ENCODE results near the gene TCOF1. TPM values are rescaled to one million over a fixed set of nuclear protein-coding genes. Genes with fewer than 3 reads are reported as not detected.

TCOF1 gene
- total RNA-seq, 1 donor from 2014 or later = 26.1 TPM

DNA sequence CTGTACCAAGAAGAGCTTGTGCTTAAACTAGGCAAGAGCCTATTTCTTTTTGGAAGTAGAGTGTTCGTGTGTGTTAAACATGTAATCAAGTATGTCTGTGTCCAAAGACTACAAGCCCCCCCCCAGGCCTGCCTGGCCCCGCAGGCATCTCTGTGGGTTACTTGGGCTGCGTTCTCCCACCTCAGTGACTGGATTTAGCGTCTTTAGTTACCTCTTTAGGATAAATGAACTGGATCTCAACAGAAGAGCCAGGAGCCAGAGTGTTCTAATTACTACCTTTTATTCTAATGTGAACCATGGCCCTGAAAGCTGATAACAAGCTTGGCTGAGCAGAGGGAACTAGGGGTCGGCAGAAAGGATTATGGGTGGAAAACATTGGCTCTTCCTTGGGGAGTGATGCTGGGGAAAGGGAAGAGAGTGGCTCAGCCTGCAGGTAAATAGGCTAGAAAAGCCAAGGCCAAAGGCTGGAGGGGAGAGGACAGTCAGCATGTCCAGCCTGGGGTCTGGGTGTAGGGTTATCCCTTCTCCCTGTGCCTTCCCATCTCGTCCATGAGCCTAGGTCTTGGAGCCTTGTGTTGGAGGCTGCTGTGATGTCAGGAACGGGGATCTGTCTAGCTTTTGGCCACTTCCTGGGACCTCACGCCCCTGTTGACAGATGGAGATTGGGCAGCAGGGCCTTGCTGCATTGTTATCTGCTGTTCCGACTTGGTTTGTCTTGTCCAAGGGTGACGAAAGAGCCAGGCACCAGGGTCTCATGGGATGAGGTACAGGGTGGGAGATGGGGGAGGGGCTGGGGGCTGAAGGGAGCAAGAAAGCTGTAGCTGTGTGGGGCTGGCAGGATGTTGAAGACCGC lies 44.1 kb downstream of the TCOF1 start:
- no peak for DNase-seq (ENCODE audit: low spot score)

DNA sequence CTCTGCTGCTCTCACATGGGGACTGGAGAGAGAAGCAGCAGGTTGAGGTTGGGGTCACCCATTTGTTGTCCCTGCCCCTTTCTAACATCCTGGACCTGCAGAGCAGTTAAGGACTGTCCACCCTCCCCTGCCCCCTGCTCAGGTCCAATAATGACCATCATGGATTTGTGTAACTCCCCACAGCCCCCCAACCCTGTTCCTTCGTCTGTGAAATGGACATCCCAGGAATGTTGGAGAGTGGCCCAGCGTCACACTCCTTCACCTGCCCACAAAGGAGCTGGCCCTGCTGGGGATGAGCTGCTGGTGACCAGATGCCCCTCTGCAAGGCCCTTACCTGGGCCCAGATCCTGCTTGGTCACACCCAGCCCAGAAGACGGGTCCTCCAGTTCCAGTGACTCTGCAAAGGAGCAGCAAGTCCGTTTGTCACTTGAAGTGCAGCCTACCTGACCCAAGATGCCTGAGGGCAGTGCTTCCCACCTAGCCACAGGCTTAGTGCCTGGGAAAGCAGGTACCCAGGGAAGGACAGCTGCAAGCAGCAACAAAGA lies 44.8 kb downstream of the TCOF1 start:
- no peak for DNase-seq (ENCODE audit: low spot score)

DNA sequence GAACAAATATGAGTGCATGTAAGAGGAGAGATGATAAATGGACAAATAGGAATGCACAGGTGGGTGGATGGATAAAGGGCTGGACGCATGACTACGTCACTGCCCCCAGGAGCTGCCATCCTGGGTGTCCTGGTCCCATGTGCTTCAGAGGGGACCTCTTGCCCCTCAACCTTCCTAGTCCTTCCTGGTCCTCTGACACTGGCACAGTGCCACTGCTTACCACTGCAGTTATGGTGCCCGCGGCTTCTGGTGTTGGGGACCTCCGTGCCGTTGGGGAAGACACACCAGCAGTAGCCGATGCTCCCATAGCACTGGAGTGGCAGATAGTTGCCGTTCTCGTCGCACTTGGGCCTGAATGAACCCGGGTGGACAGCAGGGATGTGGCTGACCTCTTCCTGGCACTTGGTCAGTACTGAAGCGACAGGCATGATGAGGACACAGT lies 45.4 kb downstream of the TCOF1 start:
- DNase-seq (ENCODE audit: low spot score) = no peak

DNA sequence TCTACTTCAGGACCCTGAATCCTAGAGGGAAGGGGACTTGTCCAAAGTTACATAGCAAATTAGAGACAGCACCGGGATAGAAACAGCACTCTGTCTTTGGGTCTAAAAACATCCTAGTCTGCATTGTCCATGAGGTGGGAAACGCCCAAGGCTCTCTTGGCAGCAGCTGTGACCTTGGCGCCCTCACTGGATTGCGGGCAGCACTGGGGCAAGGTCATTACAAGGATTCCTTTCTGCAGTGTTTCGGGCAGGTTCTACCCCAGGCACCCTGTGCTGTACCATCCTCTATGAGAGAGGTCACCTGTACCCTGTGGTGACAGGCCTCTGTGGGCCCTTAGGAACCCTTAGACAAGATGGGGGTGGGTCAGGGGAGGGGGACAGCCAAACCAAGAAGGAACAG lies 46.6 kb downstream of the TCOF1 start:
- DNase-seq (ENCODE audit: low spot score) = no peak

DNA sequence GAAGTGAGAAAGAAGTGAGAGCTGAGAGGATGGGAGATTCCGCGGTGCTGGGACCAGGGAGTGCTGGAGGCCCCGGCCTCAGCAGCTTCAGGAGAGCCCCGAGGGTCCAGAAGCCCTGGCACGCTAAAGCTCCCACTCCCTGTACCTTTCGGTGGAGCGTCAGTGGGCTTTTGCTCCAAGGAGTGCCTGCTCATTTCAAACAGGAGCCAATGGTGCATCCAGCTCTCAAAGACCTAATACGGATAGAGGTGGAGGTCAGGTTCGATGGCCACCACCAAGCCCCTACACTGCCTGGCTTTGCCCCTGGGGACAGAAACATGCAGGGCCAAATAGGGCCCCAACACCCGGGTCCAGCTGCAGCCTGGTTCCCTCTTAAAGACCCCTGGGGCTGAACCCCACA lies 47.0 kb downstream of the TCOF1 start:
- DNase-seq (ENCODE audit: low spot score) = no peak

DNA sequence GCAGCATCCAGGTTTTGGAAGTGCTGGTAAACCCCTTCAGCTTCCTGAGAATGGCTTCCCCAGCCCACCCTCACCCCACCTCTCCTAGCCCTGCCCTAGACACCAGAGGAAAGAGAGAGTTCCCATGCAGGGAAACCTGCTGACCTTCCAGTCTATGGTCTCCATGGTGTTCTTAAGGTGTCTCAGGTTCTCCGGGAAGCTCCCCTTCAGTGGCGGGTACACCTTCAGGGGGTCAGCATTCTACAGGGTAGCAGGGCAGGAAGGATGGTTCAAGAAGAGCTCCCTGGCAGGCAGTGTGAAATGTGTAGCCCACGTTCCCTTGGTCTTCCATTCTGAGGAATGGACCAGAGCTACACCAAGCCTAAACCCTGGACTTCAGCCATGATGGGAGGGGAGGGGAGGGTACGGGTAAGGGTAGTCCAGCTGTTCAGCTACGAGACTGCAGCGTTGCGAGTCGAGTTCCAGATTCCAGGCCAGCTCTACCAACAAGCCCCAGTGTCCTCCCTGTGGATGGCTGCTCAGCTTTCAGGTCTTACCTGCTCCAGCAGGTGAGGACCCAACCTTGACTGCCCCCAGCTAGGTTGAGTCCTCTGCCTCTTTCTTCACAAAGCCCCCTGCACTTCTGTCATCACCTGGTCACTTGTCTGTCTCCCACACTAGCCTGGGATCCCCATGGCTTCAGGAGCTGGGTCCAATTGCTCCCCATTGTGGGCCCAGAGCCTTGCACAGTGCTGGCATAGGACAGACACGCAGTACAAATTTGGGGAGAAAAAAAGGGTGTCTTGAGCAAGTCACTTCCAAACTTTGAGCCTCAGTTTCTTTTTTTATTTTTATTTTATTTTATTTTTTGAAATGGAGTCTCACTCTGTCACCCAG lies 47.7 kb downstream of the TCOF1 start:
- no peak for DNase-seq (ENCODE audit: low spot score)

DNA sequence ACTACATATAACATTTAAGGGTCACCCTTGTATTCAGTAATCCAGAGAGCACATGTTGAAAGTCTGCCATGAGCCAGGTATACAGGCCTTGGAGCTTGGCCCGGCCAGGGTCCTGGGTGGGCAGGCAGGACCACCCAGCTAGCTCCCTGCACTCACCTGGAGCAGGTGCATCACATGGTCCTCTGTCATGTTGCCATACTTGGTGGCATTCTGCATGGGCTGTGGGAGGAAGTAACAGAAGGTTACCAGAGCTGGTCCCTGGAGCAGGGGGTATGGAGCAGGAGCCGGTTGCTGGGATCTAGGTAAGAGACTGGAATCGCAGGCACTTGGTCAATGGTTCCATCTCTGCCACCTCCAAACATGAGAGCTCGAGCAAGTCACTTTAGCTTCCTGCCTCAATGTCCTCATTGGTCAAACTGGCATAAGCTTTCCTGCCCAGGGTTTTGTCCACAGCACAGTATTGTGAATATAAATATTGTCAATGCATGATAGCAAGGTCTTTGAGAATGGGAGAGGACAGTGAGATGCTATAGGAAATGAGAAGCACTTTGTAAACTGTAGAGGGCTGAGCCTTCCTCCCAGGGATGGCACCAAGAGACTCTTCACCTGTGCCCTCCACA lies 48.7 kb downstream of the TCOF1 start:
- DNase-seq (ENCODE audit: low spot score) = no peak

DNA sequence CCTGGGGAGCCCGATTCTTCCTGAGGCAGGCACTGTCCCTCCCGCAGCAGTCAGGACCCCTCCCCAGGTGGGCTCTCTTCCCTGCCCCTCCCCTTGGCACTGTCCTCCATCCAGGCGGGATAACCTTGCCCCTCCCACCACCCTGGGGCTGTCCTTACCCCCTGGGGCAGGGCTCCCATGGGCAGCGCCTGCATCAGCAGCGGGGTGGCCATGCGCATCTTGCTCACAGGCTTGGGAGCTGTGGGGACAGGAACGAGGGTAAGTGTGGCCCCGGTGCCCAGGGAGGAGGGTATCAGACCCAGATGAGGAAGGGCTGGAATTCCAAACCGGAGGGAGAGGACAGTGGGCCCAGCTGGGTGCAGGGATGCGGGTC lies 49.2 kb downstream of the TCOF1 start:
- DNase-seq (ENCODE audit: low spot score) = no peak

DNA sequence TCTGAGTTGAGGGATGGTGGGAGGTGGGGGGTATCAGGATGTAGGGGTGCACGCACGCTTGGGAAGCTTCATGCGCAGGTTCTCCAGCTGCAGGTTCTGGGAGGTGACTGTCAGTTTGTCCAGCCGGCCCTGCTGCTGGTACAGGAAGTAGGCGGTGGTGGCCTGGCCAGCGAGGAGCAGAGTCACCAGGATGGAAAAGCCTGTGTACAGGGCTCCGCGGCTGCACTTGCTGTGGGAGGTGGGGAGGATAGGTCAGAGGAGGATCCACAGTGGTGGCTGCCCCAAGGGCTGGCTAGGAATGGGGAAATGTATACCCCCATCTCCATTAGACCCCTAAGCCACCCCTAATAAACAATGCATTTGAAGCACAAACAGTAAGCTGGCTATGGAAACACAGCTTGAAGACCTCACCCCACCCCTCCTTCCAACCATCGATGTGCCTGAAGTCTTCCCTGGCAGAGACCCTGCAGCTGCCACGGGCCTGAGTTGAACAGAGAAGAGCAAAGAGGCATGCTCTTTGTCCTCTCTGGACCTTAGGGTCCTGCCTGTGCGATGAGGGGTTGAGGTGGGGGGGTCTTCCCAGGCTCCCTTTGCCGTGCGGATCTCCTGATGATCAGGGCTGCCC lies 49.7 kb downstream of the TCOF1 start:
- no peak for DNase-seq (ENCODE audit: low spot score)

DNA sequence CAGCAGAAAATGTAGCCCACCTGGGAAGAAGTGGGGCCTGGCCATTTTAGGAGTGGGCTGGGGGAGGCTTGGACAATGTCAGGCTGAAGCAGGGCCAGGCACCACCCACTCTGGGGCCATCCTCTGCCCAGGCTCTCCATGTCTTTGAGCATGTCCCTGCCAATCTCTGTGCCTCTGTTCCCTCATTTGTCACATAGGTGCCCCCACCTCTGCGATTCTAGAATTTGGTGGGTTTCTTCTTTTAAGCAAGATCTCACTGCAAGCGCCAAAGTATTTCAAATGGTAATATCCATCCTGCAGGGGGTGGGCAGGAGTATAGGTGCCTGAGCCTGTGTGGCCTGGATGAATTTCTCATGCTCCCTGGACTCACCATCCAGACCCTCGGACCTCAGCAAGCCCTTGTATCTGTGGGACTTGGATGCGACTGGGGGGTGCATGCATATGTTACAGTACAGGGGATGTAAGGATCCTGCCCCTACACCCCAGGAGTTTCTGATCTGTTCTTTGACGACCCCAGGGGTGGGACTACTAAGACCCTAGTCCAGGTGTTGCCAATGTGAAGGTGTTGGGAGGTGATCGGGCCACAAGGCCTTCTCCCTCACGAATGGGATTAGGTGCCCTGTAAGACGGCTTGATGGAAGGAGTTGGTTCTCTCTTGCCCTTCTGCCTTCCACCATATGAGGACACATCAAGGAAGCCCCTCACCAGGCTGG lies 50.9 kb downstream of the TCOF1 start:
- no peak for DNase-seq (ENCODE audit: low spot score)

DNA sequence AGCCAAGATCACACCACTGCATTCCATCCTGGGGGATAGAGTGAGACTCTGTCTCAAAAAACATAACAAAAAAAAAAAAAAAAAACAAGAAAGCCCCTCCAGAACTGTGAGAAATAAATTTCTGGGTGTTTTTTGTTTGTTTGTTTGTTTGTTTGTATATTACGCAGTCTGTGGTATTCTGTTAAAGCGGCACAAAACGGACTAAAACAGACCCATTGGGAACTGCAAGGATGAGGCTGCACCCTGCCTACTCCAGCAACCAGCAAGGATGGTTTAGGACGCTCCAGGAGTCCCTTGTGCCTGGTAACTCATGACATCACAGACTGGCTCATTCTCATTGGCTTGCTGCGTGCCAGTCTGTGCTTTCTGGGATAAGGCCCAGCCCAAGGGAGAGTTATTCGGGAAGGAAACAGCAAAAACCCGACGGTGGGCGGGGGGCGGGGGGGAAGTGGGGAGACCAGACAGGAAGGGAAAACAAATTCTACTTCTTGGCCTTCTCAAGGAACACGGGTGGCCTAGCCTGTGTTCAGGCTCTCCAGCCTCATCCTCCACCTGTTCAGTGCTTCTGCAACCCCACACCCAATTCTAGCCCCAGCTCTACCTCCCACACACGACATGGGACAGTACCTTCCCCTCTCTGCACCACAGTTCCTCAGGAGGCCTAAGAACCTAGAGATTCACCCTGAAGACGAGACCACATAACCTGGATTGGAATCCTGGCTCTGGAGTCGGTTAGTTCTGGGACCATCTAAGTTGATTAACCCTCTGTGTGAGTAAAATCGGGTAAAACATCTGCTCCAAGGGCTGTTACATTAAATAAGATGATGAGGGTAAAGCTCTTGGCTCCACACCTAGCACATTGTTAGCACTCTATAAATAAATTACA lies 52.4 kb downstream of the TCOF1 start:
- no peak for DNase-seq (ENCODE audit: low spot score)

DNA sequence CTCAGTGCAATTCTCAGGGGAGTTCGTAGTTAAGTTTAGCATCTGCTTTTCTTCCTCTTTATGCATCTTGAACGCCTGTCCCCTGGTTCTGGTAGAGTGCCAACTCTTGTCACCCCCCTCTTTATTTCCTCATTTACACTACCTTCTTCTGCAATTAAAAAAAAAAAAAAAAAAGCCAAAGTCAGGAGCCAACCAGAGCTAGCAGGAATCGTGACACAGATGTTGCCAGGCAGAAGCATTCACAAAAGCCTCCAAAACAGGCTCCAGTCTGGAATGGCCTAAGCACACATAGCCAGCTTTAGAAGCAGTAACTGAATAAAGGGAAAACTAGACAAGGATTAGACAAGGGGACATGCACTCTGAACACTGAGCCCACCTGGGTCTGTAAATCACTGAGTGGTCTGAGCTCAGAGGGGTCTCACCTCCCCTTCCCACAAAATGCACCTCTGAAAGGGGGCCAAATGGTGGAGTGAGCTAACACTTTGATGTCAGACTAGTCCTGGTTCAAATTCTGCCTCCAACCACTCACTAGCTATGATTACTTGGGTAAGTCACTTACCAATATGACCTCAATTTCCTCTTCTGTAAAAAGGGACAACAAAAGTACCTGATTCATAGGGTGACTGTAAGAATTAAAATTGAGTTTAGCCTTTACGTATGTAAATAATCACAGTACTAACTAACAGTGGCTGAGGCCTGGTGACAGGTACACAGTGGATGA lies 53.2 kb downstream of the TCOF1 start:
- no peak for DNase-seq (ENCODE audit: low spot score)

DNA sequence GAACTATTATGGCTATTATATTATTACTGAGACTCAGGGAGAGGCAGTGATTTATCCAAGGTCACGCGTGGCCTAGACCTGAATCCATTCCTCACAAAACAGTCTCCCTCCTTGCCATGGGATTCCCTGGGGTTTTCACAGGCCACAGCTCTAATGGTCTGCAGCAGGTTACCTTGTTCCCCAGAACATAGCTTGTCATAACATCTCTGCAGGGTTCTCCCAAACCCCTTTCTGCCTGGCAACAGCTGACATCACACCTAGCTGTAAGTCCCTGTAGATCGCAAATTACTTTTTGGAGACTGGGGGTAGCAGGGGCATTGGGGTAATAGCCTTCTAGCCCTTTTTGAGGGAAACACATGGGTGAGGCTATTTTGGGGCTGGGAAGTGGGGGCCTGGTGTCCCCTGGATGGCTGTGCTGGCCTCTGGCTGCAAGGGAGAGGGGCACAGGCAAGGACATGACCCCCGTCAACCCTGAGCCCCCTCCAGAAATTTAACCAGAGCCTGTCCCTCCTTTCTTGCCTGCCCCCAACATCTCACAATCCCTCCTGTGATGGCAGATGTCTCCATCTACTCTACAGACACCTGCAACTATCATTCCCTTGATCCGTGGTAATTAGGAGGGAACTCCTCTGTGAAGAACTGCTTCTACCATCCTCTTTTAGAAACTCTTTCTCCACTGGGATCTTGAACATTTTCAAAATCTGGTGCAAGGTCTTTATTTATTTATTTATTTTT lies 53.9 kb downstream of the TCOF1 start:
- no peak for DNase-seq (ENCODE audit: low spot score)

DNA sequence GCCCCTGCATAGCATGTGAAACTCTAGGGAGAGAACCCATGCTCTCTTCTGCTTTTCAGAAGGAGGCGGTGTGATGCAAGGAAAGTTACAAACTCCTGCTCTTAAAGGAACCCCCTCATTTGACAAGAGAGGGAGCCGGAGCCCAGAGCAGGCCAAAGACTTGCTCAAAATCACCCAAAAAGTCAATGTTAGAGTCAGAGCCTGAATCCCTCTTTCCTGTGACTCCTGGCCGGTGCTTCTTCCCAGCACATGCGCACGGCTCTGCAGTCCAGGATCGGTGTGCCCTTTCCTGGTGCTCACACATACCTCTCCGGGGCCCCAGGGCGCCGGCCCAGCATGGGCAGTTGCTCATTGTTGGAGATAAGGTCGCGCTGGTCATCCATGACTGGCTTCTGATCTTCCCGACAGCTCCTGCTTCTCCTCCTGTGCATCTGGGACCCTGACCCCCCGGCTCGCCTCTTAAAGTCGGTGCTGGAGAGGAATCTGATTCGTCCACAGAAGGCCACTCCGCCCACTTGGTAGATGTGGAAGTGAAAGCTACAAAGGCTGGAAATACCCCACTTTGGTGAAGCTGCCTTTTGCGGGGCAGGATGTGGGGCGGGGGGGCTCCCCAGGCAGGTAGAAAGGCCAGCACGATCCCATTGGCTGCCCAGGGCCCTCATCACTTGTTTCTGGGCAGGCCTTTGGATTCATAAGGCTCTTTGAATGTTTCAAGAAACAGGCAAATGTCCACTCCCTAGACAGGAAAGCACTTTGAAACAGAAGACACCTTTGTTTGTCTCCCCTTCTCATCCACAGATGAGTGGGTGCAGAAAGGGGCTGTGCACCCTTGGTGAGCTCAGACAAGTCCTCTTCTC lies 55.0 kb downstream of the TCOF1 start, which contains the start of gene CD74:
TSS of gene CD74 (minus strand) at position 592 of the 857 bp plus-strand sequence. CDS start at position 431, 161 bp downstream.
- DNase-seq (ENCODE audit: low spot score) = peak; percentile 91

DNA sequence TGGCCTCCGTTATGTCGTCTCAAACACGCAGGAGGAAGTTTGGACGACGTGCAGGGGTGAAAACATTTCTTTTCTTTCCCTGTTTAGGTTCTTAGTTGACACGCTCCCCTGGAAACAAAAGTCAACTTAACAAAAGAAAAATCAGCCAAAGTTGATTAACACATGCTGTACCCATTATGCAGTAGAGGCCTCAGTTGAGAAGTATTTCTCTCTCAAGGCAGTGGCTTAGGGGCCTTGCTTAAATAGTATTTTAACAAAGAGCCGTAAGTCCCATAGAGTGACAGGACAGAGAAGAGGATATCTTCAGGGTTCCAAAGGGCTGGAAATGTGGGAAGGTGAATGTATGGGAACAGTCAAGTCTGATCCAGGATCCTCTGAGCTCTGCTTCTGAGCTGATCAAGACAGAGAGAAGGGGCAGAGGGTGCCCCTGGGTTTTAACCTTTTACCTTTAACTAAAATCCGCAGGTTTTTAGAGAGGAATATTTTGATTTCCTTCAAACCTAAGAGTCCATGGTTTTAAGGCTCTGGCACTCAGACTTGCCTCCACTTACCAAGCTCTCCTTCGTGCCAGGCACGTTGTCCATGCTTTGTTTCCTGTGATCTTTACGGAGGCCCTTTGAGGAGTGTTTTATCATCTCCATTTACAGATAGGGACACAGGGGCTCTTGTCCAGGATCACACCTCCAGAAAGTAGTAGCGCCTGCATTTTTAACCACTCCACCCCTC lies 55.8 kb downstream of the TCOF1 start:
- no peak for DNase-seq (ENCODE audit: low spot score)

All from mesenteric fat pad (tissue), 1 donor.